Measurements from ENCODE around the gene DSTN.

- TF ChIP-seq, protein P1, sequence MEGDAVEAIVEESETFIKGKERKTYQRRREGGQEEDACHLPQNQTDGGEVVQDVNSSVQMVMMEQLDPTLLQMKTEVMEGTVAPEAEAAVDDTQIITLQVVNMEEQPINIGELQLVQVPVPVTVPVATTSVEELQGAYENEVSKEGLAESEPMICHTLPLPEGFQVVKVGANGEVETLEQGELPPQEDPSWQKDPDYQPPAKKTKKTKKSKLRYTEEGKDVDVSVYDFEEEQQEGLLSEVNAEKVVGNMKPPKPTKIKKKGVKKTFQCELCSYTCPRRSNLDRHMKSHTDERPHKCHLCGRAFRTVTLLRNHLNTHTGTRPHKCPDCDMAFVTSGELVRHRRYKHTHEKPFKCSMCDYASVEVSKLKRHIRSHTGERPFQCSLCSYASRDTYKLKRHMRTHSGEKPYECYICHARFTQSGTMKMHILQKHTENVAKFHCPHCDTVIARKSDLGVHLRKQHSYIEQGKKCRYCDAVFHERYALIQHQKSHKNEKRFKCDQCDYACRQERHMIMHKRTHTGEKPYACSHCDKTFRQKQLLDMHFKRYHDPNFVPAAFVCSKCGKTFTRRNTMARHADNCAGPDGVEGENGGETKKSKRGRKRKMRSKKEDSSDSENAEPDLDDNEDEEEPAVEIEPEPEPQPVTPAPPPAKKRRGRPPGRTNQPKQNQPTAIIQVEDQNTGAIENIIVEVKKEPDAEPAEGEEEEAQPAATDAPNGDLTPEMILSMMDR (IDR thresholded peaks at IDR 0.05) = no peak
- TF ChIP-seq POLR2AphosphoS5 (IDR thresholded peaks at IDR 0.05; ENCODE audit: insufficient read depth in 1 of 2, low read depth in 1 of 2) = no peak
Observed at GRCh38 chr20:17605131-17605660, 35.3 kb downstream of the DSTN start.
